GM12892 (cell line): ENCODE data around the gene TPM3.

Experiments used
- DNase-seq: peaks from one replicate; pipeline ENCODE4 v3.0.0; 2011; ENCODE audit not compliant: insufficient read length
- FAIRE-seq: peaks from 2 replicates; lab custom pipeline; 2011; peaks lifted over from hg19 to GRCh38; lab: Jason Lieb, UNC
- POLR2A ChIP-seq: IDR thresholded peaks from 2 replicates; pipeline ENCODE4 v1.6.1; 2011; ENCODE audit warnings: low read depth, low read length, control low read depth
- POLR2AphosphoS5 ChIP-seq: IDR thresholded peaks from 2 replicates; pipeline ENCODE4 v1.6.1; 2011; ENCODE audit warnings: low read depth, low read length, control low read depth
- TAF1 ChIP-seq: IDR thresholded peaks from 2 replicates; pipeline ENCODE4 v1.6.1; 2011; ENCODE audit warnings: low read depth, mild to moderate bottlenecking, control low read depth, low read length, borderline replicate concordance

The TPM3 gene

DNA sequence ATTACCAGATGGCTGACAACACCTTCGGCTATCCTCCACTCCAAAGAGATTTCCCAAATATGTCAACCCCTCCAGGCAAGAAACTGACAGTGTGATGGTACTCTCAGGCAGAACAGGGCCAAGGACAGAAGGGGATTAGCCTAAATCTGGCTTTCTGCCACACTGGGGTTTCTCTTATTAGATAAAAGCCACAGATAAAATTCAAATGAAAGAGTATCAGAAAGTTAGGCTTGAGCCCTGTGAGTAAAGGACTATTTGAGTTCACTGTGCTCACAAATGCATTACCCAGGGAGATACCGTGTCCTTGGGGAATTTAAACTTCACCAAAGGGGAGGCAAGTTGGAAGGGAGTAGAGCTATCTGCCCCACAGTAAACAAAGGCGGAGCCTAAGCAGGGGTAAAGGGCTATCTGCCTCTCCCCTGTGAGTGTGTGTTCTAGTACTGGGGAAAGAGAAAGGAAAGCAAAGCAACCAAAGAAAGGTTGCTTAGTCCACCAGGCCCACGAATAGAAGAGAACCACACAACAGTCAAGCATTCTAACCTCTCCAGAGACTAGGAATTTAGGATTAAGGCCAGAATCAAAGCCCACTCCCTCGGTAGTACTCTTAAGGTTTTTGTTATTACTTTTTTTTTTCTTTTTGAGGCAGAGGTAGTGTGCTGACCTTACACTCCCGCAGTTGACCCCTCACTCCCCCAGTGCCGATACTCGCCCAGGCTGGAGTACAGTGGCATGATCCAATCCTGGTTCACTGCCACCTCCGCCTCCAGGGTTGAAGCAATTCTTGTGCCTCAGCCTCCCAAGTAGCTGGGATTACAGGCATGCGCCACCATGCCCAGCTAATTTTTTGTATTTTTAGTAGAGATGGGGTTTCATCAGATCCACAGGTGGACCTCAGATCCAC lies 12.7 kb downstream of the TPM3 start:
- FAIRE-seq (no peak), DNase-seq (no peak)
- no peak for TF ChIP-seq POLR2AphosphoS5

DNA sequence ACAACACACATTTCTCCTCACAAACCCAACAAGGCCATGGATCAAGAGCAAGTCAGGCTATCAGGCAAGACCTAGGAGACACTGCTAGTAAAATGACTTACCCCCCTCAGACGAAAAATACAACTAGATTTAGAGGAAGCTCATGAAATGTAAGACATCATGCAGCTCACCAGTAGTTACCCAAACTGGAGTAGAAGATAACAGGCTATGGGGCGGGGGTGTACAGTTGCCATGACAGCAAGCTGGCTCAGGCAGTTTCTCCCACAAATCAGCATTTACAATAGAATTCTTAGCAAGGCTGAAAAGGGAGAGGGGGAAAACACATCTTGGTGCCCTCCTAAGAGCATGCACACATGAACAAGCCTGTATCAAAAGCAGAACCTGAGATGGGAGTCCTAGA lies 13.9 kb downstream of the TPM3 start:
- FAIRE-seq (no peak), DNase-seq (no peak)
- TF ChIP-seq POLR2AphosphoS5 (no peak), TAF1 (no peak), POLR2A (no peak)

DNA sequence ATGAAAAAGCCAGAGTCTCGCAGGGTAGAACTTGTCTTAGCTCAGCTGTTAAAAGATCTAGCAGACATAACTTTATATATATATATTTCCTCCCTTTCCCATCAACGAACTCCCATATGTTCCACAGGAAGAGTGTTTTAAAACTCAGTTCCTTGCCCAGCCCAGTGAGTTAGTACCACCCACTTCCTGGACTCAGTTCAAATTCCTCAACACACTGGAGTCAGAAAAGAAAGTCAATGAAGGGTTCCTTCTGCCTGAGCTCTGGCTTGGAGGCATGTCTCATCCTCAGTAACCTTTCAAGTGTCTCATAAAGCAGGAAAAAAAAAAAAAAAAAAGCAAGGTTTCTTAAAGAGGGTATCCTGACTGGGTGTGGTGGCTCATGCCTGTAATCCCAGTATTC lies 15.6 kb downstream of the TPM3 start:
- DNase-seq = no peak
- no peak for TF ChIP-seq POLR2A
- TF ChIP-seq TAF1 = no peak
- no peak for TF ChIP-seq POLR2AphosphoS5
- no peak for FAIRE-seq

DNA sequence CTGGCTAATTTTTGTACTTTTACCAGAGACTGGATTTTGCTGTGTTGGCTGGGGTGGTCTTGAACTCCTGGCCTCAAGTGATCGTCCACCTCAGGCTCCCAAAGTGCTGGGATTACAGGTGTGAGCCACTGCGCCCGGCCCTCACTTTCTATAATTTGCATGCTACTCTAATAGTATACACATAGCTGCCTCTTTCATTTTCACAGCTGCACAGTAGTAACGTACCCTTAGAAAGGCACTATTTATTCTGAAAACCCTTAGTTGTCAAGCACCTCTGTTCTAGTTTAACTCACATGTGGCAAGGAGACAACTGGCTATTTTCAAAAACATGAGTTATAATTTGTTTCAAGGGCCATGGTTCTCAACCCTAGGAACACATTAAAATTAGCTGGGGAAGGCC lies 17.2 kb downstream of the TPM3 start:
- TF ChIP-seq POLR2A (no peak), POLR2AphosphoS5 (no peak), TAF1 (no peak)
- FAIRE-seq = no peak
- no peak for DNase-seq

DNA sequence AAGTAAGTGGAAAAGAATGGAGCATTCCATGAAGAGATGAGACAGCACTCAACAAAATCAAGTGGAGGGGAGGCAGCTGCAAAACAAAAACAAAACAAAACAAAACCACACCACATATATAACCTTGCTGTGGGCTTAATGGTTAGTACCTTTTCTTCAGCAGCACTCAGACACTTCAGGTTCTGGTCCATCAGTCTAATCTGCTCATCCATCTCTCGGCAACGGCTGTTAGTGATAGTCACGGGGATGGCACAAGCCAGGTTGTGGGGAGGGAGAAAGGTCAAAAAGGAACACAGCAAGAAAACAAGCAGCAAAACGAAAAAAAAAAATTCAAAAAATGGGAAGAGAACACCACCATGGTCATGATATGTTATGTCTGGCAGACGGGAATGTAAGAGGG lies 20.0 kb downstream of the TPM3 start:
- no peak for FAIRE-seq

DNA sequence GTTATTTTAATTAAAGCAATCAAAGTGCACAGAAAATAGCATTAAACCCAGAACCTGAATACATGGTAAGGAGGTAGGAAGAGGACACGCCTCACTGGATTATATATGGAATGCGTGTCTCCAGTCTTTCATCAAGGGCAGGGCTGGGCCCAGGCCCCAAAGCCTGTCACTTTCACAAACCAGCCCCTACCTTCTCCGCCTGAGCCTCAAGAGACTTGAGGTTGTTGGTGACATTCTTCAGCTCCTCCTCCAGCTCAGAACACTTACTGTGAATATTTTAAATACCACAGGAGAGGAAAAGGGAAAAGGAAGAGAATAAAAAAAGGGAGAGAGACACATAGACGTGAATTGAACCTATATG lies 20.7 kb downstream of the TPM3 start:
- DNase-seq (no peak), FAIRE-seq (no peak)
- TF ChIP-seq POLR2AphosphoS5 = no peak
- no peak for TF ChIP-seq POLR2A
- TF ChIP-seq TAF1 = no peak

More for the DNA sequence above, 20.0 kb downstream of the TPM3 start:
- TF ChIP-seq TAF1 (no peak), POLR2A (no peak), POLR2AphosphoS5 (no peak)
- DNase-seq = no peak

DNA sequence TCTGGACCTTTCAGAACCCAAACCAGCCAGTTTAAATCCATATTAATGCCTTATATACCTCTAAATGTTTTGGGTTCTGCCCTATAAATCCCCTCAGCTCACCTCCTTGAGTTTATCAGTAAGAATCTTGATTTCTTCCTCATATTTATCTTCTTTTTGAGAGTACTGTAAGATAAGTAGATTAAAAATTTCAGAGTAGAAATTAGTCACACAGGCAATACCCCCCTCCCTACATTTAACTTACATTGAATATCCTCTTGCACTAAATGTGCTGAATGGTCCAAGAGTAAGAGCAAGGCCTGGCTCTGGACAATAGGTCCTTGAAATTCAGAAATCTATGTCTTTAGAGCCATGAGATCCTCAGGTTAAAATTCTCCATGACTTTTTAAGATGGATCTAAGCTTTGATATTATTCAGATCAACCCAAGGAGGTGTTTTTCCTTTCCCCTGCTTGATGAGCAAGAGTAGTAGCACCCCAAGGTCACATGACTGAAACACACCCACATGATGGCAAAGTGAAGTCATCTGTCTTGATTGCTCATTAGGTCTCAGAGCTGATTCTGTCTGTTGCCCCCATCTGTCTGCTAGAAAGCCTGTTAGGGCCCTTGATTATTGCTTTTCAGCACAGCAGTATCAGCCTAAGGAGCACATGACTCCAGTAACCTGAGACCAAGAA lies 21.2 kb downstream of the TPM3 start:
- no peak for DNase-seq
- TF ChIP-seq POLR2A (no peak; the same call in 1 of the 2 replicates), TAF1 (no peak), POLR2AphosphoS5 (no peak)
- no peak for FAIRE-seq

DNA sequence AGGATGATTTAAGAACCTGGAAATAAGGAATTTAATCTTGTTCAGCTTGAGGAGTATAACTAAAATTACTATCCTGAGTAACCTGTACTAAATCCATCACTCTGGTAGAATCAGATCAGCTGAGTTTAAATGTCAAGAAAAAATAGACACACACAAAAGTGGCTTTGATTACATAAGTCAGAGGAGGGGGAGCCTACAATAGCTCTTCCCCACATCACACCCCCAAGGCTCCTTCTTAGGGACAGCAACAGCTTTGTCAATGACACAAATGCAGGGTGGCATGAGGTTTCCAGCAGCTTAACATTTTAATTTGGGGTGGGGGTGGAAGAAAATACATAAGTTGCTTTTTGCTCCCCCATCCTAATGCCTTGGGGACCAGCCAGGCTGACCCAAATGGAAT lies 24.4 kb downstream of the TPM3 start:
- FAIRE-seq (no peak), DNase-seq (no peak)
- TF ChIP-seq TAF1 (no peak), POLR2AphosphoS5 (no peak), POLR2A (no peak)

DNA sequence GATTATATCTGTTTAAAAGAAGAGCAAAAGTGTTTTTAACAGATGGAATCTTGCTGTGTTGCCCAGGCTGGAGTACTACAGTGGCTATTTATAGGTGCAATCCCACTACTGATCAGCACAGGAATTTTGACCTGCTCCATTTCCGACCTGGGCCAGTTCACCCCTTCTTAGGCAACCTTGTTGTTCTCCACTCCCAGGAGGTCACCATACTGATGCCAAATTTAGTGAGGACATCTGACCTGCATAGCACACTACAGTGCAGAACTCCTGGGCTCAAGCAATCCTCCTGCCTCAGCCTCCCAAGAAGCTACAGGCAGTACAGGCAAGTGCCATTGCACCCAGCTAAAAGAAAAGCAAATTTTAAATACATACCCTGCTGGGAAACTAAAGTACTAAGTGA lies 25.7 kb downstream of the TPM3 start:
- no peak for TF ChIP-seq TAF1
- TF ChIP-seq POLR2A = no peak
- TF ChIP-seq POLR2AphosphoS5 = no peak
- DNase-seq = no peak
- FAIRE-seq = no peak

DNA sequence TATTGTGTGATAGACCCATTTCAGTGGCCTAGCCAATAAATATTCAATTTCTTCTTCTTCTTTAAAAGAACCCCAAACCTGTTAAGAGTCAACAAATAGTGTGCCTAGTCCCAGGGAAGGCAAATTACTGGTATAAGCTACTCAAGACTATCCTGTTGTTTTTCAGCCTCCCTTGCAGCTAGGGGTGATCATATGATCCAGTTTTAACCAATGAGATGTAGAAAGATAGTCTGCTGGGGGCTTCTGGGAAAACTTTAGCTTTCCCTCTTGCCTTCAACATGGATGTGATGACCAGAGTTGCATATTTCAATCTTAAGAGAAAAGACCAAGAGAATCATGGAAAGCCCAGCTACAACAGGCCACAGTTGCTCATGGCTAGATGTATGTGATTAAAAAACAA lies 32.3 kb downstream of the TPM3 start:
- DNase-seq (no peak), FAIRE-seq (no peak)
- TF ChIP-seq POLR2AphosphoS5 (no peak; the same call in 1 of the 2 replicates), POLR2A (no peak), TAF1 (no peak)

DNA sequence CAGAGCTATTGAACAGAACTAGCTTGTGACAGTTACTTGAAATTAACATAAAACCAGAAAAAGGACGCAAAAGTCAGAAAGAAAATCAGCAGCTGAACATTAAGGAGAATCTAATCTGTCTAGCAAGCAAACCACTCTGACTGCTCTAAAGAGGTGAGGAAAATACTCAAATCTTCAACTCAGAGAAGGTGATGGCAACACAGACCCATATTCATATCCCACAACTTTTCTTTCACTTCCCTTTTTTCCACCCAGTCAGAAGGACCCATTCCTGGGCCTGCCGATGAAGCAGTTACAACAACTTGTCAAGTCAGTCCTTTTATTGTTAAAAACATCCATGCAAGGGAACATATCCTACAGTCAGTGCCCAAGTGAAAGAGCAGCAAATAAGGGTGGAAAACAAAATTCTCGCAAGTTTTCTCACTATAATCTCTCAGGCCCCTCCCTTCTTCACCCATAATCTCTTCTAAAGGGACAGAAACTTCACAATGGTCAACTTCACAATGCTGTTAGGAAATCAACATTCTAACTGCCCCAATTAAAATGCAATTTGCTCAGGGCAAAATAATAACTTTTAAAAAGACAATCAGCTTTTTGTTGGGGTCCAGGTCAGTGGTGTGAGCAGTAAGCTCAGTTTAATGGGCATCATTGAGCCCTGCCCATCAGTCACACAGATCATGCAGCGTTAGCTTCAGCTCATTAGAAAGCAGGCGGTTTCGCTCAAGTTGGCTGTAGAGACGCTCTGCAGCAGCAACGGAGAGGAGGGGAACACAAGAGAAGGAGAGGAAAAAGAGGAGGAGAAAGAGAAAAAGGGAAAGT lies 33.4 kb downstream of the TPM3 start:
- DNase-seq (no peak), FAIRE-seq (peak; percentile 60)
- TF ChIP-seq POLR2A = no peak
